Retina (tissue), 1 donor: ENCODE measurements around the gene FAM171A2.
A peak's percentile ranks its signal among the peaks of the same experiment; 100 is the strongest.
"Not testable (repeated sequence)": the region's sequence is repeated elsewhere in the genome, so short reads cannot be mapped to it uniquely, and the experiment has no call there.

Experiments
- DNase-seq: peaks from one replicate; pipeline ENCODE4 v3.0.0-alpha.2; 2016

Gene FAM171A2

GRCh38 chr17:44383363-44383762 is 19.7 kb upstream of the FAM171A2 start:
- no peak for DNase-seq

GRCh38 chr17:44382917-44383316 is 19.3 kb upstream of the FAM171A2 start:
- DNase-seq, result no peak

- DNase-seq, result no peak
Observed at GRCh38 chr17:44381810-44382305, 18.2 kb upstream of the FAM171A2 start.

DNA sequence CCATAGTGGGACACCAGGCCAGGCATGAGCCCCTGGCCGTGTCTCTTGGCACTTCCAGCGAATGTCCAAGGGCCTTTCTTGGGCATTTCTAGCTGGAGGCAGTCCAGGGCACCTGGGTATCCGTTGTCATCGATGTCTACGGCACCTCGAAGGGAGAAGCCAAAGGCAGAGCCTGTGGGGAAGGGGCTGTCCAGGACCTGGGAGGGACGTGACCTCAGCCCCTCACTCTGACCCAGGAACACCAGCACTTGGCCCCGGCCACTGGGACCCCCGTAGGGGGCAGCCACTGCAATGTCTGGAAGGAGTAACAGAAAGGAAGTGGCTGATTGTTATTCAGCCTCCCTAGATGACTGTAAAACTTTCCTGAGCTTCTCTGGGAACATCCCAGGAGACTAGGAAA is 17.1 kb upstream of the FAM171A2 start:
- DNase-seq, result no peak

GRCh38 chr17:44379887-44380286 is 16.2 kb upstream of the FAM171A2 start:
- no peak for DNase-seq

DNA sequence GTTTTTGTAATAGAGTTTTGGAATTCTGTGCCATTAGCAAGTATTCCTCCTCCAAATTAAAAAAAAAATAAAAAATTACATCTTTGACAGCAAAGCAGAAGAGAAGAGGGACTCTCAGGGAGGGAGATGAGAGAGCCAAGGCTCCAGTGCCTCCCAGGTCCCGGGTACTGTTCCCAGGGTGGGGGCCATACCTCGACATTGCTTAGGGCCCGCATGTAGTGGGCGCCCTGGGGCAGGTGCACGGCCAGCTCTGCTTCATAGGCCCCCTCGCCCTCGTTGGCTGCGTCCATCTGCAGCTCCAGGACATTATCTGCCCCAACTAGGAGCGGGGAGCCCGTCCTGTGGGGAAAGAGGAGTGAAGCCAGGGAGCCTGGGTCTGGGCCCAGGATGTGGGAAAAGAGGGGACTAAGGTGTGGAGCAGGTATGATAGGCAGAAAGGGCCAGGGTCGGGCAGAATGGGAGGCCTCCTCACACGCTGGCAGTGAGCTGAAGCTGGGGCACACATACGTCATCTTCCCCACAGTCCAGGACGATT is 14.6 kb upstream of the FAM171A2 start:
- no peak for DNase-seq

DNA sequence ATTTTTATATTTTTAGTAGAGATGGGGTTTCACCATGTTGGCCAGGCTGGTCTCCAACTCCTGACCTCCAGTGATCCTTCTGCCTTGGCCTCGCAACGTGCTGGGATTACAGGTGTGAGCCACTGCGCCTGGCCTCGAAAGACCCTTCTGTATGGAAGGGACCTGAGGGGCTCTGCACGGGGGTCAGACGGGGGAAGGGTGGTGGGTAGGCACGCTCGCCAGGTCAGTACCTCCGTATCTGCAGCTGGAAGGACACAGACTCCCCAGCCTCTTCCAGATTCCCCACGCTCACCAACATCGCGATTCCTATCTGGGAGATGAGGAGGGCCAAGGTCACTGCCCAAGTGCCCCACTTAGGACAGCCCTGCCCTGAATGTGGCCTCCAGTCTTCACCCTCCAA is 13.1 kb upstream of the FAM171A2 start:
- DNase-seq, result no peak

DNA sequence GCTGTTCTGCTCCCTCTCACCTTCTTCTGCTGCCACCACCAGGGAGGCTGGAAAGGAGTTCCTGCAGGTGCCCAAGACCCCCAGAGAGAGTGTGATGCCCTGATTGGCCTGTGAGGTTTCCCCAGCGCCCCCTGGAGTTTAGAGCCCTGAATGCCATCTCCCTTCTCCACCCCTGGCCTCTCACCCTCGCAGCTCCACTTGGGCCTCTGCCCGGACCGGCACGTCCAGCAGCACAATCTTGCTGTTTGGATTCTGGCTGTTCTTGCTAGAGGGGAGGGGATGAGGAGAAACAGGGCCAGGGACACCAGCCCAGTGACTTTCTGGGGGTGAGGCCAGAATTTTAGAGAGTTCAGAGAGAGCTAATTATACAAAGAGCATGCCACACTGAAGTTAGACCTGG is 12.5 kb upstream of the FAM171A2 start:
- peak; percentile 61 for DNase-seq

- no peak for DNase-seq
Observed at GRCh38 chr17:44375196-44376017, 11.8 kb upstream of the FAM171A2 start.

- DNase-seq, result no peak
Observed at GRCh38 chr17:44374306-44375195, 10.9 kb upstream of the FAM171A2 start.

- no peak for DNase-seq
Observed at GRCh38 chr17:44372036-44372435, 8.4 kb upstream of the FAM171A2 start.

DNA sequence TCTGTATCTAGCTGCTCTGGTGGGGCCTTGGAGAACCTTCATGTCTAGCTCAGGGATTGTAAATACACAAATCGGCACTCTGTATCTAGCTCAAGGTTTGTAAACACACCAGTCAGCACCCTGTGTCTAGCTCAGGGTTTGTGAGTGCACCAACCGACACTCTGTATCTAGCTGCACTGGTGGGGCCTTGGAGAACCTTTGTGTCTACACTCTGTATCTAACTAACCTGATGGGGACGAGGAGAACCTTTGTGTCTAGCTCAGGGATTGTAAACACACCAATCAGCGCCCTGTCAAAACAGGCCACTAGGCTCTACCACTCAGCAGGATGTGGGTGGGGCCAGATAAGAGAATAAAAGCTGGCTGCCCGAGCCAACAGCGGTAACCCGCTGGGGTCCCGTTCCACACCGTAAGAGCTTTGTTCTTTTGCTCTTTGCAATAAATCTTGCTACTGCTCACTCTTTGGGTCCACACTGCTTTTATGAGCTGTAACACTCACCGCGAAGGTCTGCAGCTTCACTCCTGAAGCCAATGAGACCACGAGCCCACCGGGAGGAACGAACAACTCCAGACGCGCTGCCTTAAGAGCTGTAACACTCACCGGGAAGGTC is 5.9 kb upstream of the FAM171A2 start:
- DNase-seq, result not testable (repeated sequence)

GRCh38 chr17:44368391-44369243 is 5.0 kb upstream of the FAM171A2 start:
- not testable (repeated sequence) for DNase-seq

DNA sequence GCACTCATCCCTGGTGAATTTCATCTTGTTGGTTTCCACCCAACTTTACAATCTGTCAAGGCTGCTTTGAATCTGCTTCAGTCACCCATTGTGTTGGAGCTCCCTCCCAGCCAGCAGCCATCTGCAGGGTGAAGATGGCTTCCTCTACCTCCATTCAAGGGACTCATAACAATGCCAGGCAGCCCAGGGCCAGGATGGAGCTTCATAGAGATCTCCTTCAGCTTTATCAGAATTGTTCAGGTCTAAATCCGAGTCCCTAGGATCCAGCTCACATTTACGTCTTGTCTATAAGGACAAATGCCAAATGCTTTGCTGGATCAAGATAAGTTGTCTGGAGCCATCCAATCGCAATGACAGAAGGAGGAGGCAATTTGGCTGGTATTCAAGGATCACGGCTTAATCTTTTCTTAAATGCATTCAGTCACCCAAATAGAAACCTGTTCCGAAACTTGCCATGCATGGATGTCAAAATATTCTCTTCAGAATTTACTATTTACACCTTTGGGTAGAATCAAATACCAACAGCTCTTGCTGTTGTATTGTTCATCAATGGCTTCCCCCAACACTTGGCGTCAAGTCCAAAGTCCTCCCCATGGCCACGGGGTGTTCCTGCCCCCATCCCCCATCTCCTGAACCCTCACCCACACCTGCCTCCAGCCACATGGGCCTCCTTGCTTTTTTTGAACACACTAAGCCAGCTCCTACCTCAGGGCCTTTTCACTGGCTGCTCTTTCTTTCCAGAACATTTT is 3.8 kb upstream of the FAM171A2 start:
- DNase-seq, result no peak

GRCh38 chr17:44365051-44365450 is 1.4 kb upstream of the FAM171A2 start:
- DNase-seq, result not testable (repeated sequence)

- peak; percentile 76 for DNase-seq
Observed at GRCh38 chr17:44362949-44363612, 572 bp downstream of the FAM171A2 start.

- DNase-seq, result no peak
Observed at GRCh38 chr17:44362459-44362948, 1.1 kb downstream of the FAM171A2 start.

DNA sequence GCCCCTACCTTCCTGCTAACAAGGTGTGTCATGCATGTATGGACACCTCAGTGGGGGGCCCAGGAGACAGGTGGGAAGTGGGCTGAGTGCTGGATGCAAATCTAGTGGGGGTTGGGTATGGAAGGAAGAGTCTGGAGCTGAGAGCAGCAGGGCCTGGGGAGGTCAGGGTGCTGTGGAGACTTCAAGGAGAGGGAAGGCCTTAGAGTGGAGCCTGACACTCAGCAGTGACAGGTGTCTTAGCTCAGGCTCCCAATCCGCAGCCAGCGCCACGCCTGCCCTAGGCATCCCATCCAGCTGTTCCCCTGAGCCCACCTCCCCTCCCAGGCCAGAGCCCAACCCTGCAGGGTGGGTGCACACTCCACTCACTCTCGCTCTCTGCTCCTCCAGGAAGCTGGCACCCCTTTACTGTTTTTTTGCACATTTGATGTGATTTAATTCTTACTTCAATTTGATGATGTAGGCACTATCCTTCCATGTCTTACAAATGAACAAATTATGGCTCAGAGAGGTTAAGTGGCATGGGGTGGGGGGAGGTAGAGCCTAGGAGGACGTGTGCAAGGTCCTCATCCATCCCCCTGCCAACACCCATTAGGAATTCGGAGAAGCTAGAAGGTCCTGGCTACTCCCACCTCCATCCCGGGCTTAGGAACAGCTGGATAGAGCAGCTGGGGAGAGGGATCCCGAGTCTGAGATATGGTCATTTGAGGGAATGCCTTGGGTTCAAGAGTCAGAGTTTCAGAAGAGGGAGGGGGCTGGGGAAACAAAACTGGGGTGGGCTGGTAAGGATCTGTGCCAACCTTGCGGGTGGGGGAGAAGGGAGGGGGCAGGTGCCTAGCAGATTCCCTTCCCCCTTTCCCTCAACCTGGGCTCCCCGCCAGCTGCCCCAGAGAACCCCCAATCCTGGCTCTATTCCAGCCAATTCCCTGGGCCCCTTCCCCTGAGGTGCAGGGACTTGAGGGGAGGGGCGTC is 2.1 kb downstream of the FAM171A2 start:
- no peak for DNase-seq

- DNase-seq, result peak; percentile 89
Observed at GRCh38 chr17:44360826-44361225, 2.8 kb downstream of the FAM171A2 start.
